Neural cell (in vitro differentiated cells): ENCODE results near the gene ZNF804B. TPM values are rescaled to one million over a fixed set of nuclear protein-coding genes. Genes with fewer than 3 reads are reported as not detected.

Source experiments
- H2AFZ ChIP-seq: fragments of 200-600, 300-800 bp; sonication (generic), shearing (Covaris generic); 2 replicates; pipeline ENCODE4 v1.6.0; 2014; ENCODE audit warnings: low read depth, mild to moderate bottlenecking, antibody characterized with exemption, low read length, moderate library complexity
- H3F3A ChIP-seq: fragments of 200-600 bp; shearing (Covaris generic); 2 replicates; pipeline ENCODE4 v1.6.1; 2016; ENCODE audit warnings: mild to moderate bottlenecking, moderate library complexity, mixed read lengths, antibody characterized with exemption, low read length; ENCODE audit not compliant: insufficient read depth, poor library complexity, severe bottlenecking
- H3K27ac ChIP-seq: fragments of 200-600, 300-800 bp; sonication (generic), shearing (Covaris generic); 2 replicates; pipeline ENCODE4 v1.5.1; 2014; ENCODE audit warnings: mild to moderate bottlenecking, low read length, moderate library complexity
- H3K27me3 ChIP-seq: fragments of 300-800, 200-600 bp; sonication (generic), shearing (Covaris generic); 2 replicates; pipeline ENCODE4 v1.6.0; 2014; ENCODE audit warnings: mild to moderate bottlenecking, low read depth, low read length, moderate library complexity; ENCODE audit not compliant: insufficient read depth
- H3K36me3 ChIP-seq: fragments of 300-800, 200-600 bp; sonication (generic), shearing (Covaris generic); 2 replicates; pipeline ENCODE4 v1.5.1; 2014; ENCODE audit warnings: mild to moderate bottlenecking, antibody characterized with exemption, low read length, moderate library complexity; ENCODE audit not compliant: insufficient read depth
- H3K4me2 ChIP-seq: fragments of 300-800, 200-600 bp; sonication (generic), shearing (Covaris generic); 2 replicates; pipeline ENCODE4 v1.6.0; 2014; ENCODE audit warnings: mild to moderate bottlenecking, low read length
- H3K4me3 ChIP-seq: fragments of 300-800, 200-600 bp; sonication (generic), shearing (Covaris generic); 2 replicates; pipeline ENCODE4 v1.5.1; 2014; ENCODE audit warnings: mild to moderate bottlenecking, low read length, moderate library complexity
- H3K79me2 ChIP-seq: fragments of 200-600 bp; shearing (Covaris generic); replicated peaks from 2 replicates; pipeline ENCODE4 v1.6.0; 2014; ENCODE audit warnings: mild to moderate bottlenecking, low read length, moderate library complexity; ENCODE audit not compliant: insufficient read depth
- H3K9ac ChIP-seq: fragments of 300-800, 200-600 bp; sonication (generic), shearing (Covaris generic); 2 replicates; pipeline ENCODE4 v1.6.1; 2016; ENCODE audit warnings: mild to moderate bottlenecking, low read length, mixed read lengths
- H3K9me2 ChIP-seq: fragments of 200-600 bp; shearing (Covaris generic); 2 replicates; pipeline ENCODE4 v1.6.1; 2016; ENCODE audit warnings: mild to moderate bottlenecking, low read length, mixed read lengths; ENCODE audit not compliant: insufficient read depth
- H3K9me3 ChIP-seq: fragments of 200-600, 300-800 bp; sonication (generic), shearing (Covaris generic); 2 replicates; pipeline ENCODE4 v1.6.1; 2016; ENCODE audit warnings: mild to moderate bottlenecking, mixed run types, low read length, moderate library complexity, mixed read lengths
- H4K20me1 ChIP-seq: fragments of 200-600 bp; shearing (Covaris generic); 2 replicates; pipeline ENCODE4 v1.6.1; 2016; ENCODE audit warnings: mild to moderate bottlenecking, mixed run types; ENCODE audit not compliant: insufficient read depth
- EP300 ChIP-seq: fragments of 450-650 bp; conservative IDR thresholded peaks from 2 replicates; pipeline ENCODE4 v1.6.1; 2014; ENCODE audit warnings: antibody characterized with exemption, mild to moderate bottlenecking, moderate library complexity; ENCODE audit not compliant: poor library complexity, severe bottlenecking
- EZH2 ChIP-seq: fragments of 200-600, 300-800 bp; shearing (Covaris generic), sonication (generic); IDR thresholded peaks from 2 replicates; pipeline ENCODE4 v1.6.1; 2014; ENCODE audit warnings: antibody characterized with exemption, low read length, borderline replicate concordance, mild to moderate bottlenecking; ENCODE audit not compliant: insufficient read depth, poor library complexity, severe bottlenecking
- MXI1 ChIP-seq: fragments of 450-650 bp; conservative IDR thresholded peaks from 2 replicates; pipeline ENCODE4 v1.6.1; 2014; ENCODE audit warnings: antibody characterized with exemption, mild to moderate bottlenecking; ENCODE audit not compliant: poor library complexity, severe bottlenecking
- POLR2AphosphoS5 ChIP-seq: IDR thresholded peaks from 2 replicates; pipeline ENCODE4 v1.6.1; 2012
- RAD21 ChIP-seq: fragments of 450-650 bp; conservative IDR thresholded peaks from 2 replicates; pipeline ENCODE4 v1.6.1; 2014; ENCODE audit warnings: antibody characterized with exemption, mild to moderate bottlenecking, moderate library complexity
- SMC3 ChIP-seq: fragments of 450-650 bp; conservative IDR thresholded peaks from 2 replicates; pipeline ENCODE4 v1.6.1; 2014; ENCODE audit warnings: antibody characterized with exemption, mild to moderate bottlenecking, moderate library complexity; ENCODE audit not compliant: poor library complexity
- TAF1 ChIP-seq: IDR thresholded peaks from 2 replicates; pipeline ENCODE4 v1.6.1; 2012; ENCODE audit warnings: low read depth
- polyA plus RNA-seq: library from polyadenylated mRNA; depleted of rRNA; stranded (reverse); fragments of >200 nt; gene quantifications from 2 replicates; pipeline ENCODE4 v1.2.3, GENCODE V29; 2014
- TF ChIP-seq, protein P1 (sequence below): IDR thresholded peaks from 2 replicates; pipeline ENCODE4 v1.6.1; 2012; ENCODE audit warnings: borderline replicate concordance
- TF ChIP-seq, protein P2 (sequence below): fragments of 450-650 bp; IDR thresholded peaks from 2 replicates; pipeline ENCODE4 v1.5.1; 2014; ENCODE audit warnings: antibody characterized with exemption, mild to moderate bottlenecking, moderate library complexity; ENCODE audit not compliant: poor library complexity, severe bottlenecking

The ZNF804B gene
- polyA plus RNA-seq, 1 donor from 2014 or later, result 0.37 TPM

DNA sequence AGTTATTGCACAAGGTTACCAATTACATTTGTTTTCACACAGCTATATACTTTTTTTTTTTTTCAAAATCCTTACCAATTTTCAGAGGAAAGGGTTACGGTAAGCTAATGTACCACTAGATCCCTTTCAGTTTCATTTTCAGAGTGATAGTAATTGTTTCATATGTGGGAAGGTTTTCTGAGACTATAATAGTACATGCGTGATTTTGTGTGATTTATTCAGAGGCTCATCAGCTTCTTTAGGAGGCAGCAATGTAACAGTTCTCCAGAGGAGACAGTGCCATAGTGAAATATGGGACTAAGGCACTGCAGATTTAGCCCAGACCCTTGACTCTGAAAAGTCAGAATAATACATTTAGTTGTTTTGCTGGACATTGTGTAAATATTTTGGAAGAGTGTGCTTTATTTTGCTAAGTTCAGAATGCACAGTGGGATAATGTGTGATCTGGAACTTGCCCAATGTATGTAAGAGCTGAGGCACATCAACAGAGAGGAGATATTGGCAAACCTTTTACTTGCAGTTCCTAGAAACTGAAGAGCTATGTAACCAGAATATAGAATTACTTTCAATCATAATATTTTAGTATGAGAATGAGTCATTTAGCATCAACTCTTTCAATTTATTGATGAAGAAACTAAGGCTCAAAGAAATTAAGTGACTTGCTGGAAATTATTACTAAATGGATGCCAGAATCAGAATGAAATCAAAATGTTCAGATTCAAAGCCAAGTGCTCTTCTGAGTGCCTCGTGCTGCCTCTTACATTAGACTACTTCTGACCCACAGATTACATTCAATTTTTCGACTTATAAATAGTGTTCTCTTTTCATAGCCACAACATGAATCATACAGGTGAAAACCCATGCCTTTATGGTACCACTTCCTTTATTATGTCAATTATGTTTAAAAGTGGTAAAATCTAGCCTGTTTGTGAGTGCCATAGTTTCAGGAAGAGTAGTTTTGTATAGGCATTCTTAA lies 243.8 kb downstream of the ZNF804B start:
- Histone ChIP-seq H2AFZ (no peak overlapping the region), H3K79me2 (no peaks in the 10 kb centered on the region), H3K9ac (no peak overlapping the region), H3K4me3 (no peak overlapping the region), H3K27me3 (no peaks in the 10 kb centered on the region), H3K36me3 (no peaks in the 10 kb centered on the region), H3F3A (no peaks in the 10 kb centered on the region), H3K9me3 (no peaks in the 10 kb centered on the region), H4K20me1 (no peaks in the 10 kb centered on the region), H3K27ac (no peak overlapping the region), H3K9me2 (no peaks in the 10 kb centered on the region), H3K4me2 (no peak overlapping the region)
- TF ChIP-seq MXI1 (no peak), EP300 (no peak), SMC3 (no peak), TAF1 (no peak), EZH2 (no peak), POLR2AphosphoS5 (no peak), RAD21 (no peak)
- TF ChIP-seq, protein P1, sequence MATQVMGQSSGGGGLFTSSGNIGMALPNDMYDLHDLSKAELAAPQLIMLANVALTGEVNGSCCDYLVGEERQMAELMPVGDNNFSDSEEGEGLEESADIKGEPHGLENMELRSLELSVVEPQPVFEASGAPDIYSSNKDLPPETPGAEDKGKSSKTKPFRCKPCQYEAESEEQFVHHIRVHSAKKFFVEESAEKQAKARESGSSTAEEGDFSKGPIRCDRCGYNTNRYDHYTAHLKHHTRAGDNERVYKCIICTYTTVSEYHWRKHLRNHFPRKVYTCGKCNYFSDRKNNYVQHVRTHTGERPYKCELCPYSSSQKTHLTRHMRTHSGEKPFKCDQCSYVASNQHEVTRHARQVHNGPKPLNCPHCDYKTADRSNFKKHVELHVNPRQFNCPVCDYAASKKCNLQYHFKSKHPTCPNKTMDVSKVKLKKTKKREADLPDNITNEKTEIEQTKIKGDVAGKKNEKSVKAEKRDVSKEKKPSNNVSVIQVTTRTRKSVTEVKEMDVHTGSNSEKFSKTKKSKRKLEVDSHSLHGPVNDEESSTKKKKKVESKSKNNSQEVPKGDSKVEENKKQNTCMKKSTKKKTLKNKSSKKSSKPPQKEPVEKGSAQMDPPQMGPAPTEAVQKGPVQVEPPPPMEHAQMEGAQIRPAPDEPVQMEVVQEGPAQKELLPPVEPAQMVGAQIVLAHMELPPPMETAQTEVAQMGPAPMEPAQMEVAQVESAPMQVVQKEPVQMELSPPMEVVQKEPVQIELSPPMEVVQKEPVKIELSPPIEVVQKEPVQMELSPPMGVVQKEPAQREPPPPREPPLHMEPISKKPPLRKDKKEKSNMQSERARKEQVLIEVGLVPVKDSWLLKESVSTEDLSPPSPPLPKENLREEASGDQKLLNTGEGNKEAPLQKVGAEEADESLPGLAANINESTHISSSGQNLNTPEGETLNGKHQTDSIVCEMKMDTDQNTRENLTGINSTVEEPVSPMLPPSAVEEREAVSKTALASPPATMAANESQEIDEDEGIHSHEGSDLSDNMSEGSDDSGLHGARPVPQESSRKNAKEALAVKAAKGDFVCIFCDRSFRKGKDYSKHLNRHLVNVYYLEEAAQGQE, result no peak
- TF ChIP-seq, protein P2, sequence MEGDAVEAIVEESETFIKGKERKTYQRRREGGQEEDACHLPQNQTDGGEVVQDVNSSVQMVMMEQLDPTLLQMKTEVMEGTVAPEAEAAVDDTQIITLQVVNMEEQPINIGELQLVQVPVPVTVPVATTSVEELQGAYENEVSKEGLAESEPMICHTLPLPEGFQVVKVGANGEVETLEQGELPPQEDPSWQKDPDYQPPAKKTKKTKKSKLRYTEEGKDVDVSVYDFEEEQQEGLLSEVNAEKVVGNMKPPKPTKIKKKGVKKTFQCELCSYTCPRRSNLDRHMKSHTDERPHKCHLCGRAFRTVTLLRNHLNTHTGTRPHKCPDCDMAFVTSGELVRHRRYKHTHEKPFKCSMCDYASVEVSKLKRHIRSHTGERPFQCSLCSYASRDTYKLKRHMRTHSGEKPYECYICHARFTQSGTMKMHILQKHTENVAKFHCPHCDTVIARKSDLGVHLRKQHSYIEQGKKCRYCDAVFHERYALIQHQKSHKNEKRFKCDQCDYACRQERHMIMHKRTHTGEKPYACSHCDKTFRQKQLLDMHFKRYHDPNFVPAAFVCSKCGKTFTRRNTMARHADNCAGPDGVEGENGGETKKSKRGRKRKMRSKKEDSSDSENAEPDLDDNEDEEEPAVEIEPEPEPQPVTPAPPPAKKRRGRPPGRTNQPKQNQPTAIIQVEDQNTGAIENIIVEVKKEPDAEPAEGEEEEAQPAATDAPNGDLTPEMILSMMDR, result no peak

DNA sequence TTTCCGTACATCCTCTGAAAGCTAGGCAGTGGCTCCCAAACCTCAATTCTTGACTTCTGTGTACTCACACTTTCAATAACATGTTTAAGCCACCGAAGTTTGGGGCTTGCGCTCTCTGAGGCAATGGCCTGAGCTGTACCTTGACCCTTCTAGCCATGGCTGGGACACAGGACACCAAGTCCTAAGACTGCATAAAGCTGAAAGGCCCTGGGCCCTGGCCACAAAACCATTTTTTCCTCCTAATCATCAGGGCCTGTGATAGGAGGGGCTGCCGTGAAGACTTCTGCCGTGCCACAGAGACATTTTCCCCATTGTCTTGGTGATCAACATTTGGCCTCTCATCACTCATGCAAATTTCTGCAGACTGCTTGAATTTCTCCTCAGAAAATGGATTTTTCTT lies 252.5 kb downstream of the ZNF804B start:
- TF ChIP-seq, protein P2, result no peak
- TF ChIP-seq, protein P1, result no peak
- TF ChIP-seq POLR2AphosphoS5 (no peak), EZH2 (no peak), TAF1 (no peak), RAD21 (no peak), SMC3 (no peak), EP300 (no peak), MXI1 (no peak)
- Histone ChIP-seq H3K27me3 (no peaks in the 10 kb centered on the region), H2AFZ (no peak overlapping the region), H3K79me2 (no peaks in the 10 kb centered on the region), H3K9me3 (no peaks in the 10 kb centered on the region), H3K4me2 (no peak overlapping the region), H3K36me3 (no peaks in the 10 kb centered on the region), H4K20me1 (no peaks in the 10 kb centered on the region), H3K4me3 (no peak overlapping the region), H3K27ac (no peak overlapping the region), H3K9ac (no peak overlapping the region), H3F3A (no peaks in the 10 kb centered on the region), H3K9me2 (no peaks in the 10 kb centered on the region)
